Esophagus squamous epithelium (tissue), 5 donors: ENCODE measurements around the gene TSHR. TPM values are rescaled to one million over a fixed set of nuclear protein-coding genes. Genes with fewer than 3 reads are reported as not detected.
"Not testable (repeated sequence)": the region's sequence is repeated elsewhere in the genome, so short reads cannot be mapped to it uniquely, and the experiment has no call there.

Source experiments
- DNase-seq: peaks from one replicate; lab custom pipeline; 2025; lab: John Stamatoyannopoulos, UW
- H3K27ac ChIP-seq, 4 donors: fragments of 200-600 bp; sonication (generic); one replicate each; pipeline ENCODE4 v1.5.1; 2016 to 2019; ENCODE audit warnings: mild to moderate bottlenecking in 1 of 4
- H3K27me3 ChIP-seq, 4 donors: fragments of 200-600 bp; sonication (generic); 1 replicate in 3 of 4; 2 replicates in 1 of 4; pipeline versions ENCODE4 v1.5.1 to v1.6.0; 2017 to 2021; ENCODE audit warnings: antibody characterized with exemption in 1 of 4
- H3K36me3 ChIP-seq, 3 donors: fragments of 200-600 bp; sonication (generic); one replicate each; pipeline ENCODE4 v1.5.1; 2016 to 2019
- H3K4me1 ChIP-seq, 3 donors: fragments of 200-600 bp; sonication (generic); one replicate each; pipeline ENCODE4 v1.5.1; 2017 to 2019
- H3K4me3 ChIP-seq, 4 donors: fragments of 200-600 bp; sonication (generic); 1 replicate in 3 of 4; 2 replicates in 1 of 4; pipeline ENCODE4 v1.5.1; 2016 to 2019; ENCODE audit warnings: mild to moderate bottlenecking in 2 of 4, moderate library complexity in 1 of 4
- H3K9me3 ChIP-seq, 3 donors: fragments of 200-600 bp; sonication (generic); one replicate each; pipeline ENCODE4 v1.5.1; 2016 to 2019
- CTCF ChIP-seq, 6 experiments: fragments of 450-650 bp in 4 of 6; fragments of 200-600 bp in 2 of 6; sonication (generic) in 2 of 6; IDR thresholded peaks; one replicate each; pipeline ENCODE4 v1.5.1; 2016 to 2019; ENCODE audit warnings: antibody characterized with exemption in 6 of 6, mild to moderate bottlenecking in 4 of 6, moderate library complexity in 4 of 6
- POLR2A ChIP-seq, 4 donors: fragments of 450-650 bp; IDR thresholded peaks; one replicate each; pipeline ENCODE4 v1.6.1; 2017; ENCODE audit warnings: antibody characterized with exemption in 4 of 4, mild to moderate bottlenecking in 4 of 4, moderate library complexity in 3 of 4
- WGBS, 2 donors: methylation state at CpG; one replicate each; pipeline ENCODE4 v1.1.5; 2018; 5-methylcytosine and 5-hydroxymethylcytosine counted together
- intact Hi-C: fragments of 100-400 bp; cut with DNase I; formaldehyde crosslinking; loops from one replicate; pipeline ENCODE4 v1.15.0; 2022
- total RNA-seq, 4 donors: library from RNA; depleted of rRNA; stranded (reverse); fragments of >200 nt; gene quantifications; one replicate each; pipeline ENCODE4 v1.1.0, GENCODE V29; 2016
- donor health status: DM: yes; HTN: yes; CAD: no.

TSHR gene
- total RNA-seq, 4 donors from 2014 or later, result not detected

- Histone ChIP-seq H3K4me1 (peaks cover 4 to 9% (median 5%) of the 10 kb centered on the region in 3 donors), H3K27ac (no peak overlapping the region), H3K36me3 (no peaks in the 10 kb centered on the region), H3K27me3 (peaks cover 0 to 35% (median 0%) of the 10 kb centered on the region in 4 donors), H3K4me3 (no peak overlapping the region), H3K9me3 (no peaks in the 10 kb centered on the region)
- 63 to 68% methylated on average over 4 of the region's 4 CpGs for WGBS, 2 donors
- TF ChIP-seq POLR2A (IDR thresholded peaks at IDR 0.05) (no peak), CTCF (IDR thresholded peaks at IDR 0.05) (no peak)
- no peak for DNase-seq
- intact Hi-C loops, result no loop called here
Observed at GRCh38 chr14:80946797-80947196, 8.6 kb upstream of the TSHR start.

- Histone ChIP-seq H3K36me3 (no peaks in the 10 kb centered on the region), H3K9me3 (no peaks in the 10 kb centered on the region), H3K4me3 (no peak overlapping the region), H3K4me1 (no peaks in the 10 kb centered on the region), H3K27ac (no peak overlapping the region), H3K27me3 (peaks cover 0 to 35% (median 0%) of the 10 kb centered on the region in 4 donors)
- intact Hi-C loops, result no loop called here
- DNase-seq, result no peak
- TF ChIP-seq POLR2A (IDR thresholded peaks at IDR 0.05) (no peak), CTCF (IDR thresholded peaks at IDR 0.05) (no peak)
- WGBS, 2 donors, result 29 to 80% methylated on average over 1 of the region's 1 CpG
Observed at GRCh38 chr14:80948291-80948690, 7.1 kb upstream of the TSHR start.

GRCh38 chr14:80951491-80951890 is 3.9 kb upstream of the TSHR start:
- Histone ChIP-seq H3K27ac (no peak overlapping the region), H3K27me3 (peaks cover 0 to 46% (median 3%) of the 10 kb centered on the region in 4 donors), H3K4me1 (peaks cover 7 to 14% (median 8%) of the 10 kb centered on the region in 3 donors), H3K4me3 (no peak overlapping the region), H3K36me3 (no peaks in the 10 kb centered on the region), H3K9me3 (no peaks in the 10 kb centered on the region)
- TF ChIP-seq POLR2A (IDR thresholded peaks at IDR 0.05), result no peak
- TF ChIP-seq CTCF (IDR thresholded peaks at IDR 0.05), result no peak
- intact Hi-C loops, result no loop called here
- no peak for DNase-seq
- WGBS, 2 donors, result 85 to 92% methylated on average over 4 of the region's 4 CpGs

- DNase-seq, H3K9me3 ChIP-seq, H3K4me3 ChIP-seq, intact Hi-C loops, H3K36me3 ChIP-seq, H3K27ac ChIP-seq: not testable (repeated sequence)
- WGBS, 2 donors, result 75 to 83% methylated on average over 18 of the region's 18 CpGs
- H3K27me3 ChIP-seq, result peaks cover 0 to 46% (median 3%) of the 10 kb centered on the region in 4 donors
- peaks cover 7 to 14% (median 8%) of the 10 kb centered on the region in 3 donors for H3K4me1 ChIP-seq
Observed at GRCh38 chr14:80953211-80953610, 2.2 kb upstream of the TSHR start.

- no peaks in the 10 kb centered on the region for H3K9me3 ChIP-seq
- H3K4me3 ChIP-seq, result peak overlapping the region; percentile 27 to 76 (median 52)
- H3K36me3 ChIP-seq, result no peaks in the 10 kb centered on the region
- no peak overlapping the region for H3K27ac ChIP-seq
- peaks cover 0 to 37% (median 3%) of the 10 kb centered on the region in 4 donors for H3K27me3 ChIP-seq
- intact Hi-C loops, result loop anchor here (2.0 kb wide), 1 partner anchor 32 kb away; no protein-coding TSS in a partner anchor
- no peak for DNase-seq
- WGBS, 2 donors, result 1 to 2% methylated on average over 3 to 6 of the region's 29 CpGs
- H3K4me1 ChIP-seq, result peaks cover 7 to 20% (median 8%) of the 10 kb centered on the region in 3 donors
- TF ChIP-seq CTCF (IDR thresholded peaks at IDR 0.05) (peak; percentile 43 to 87 (median 82)), POLR2A (IDR thresholded peaks at IDR 0.05) (no peak)
Observed at GRCh38 chr14:80954687-80955299, 628 bp upstream of the TSHR start.
